Stimulated activated CD8-positive, alpha-beta memory T cell treated with anti-CD3 and anti-CD28 coated beads, Interleukin-7, amount 100 ng/mL, for 24 hours (primary cell): Measurements from ENCODE around the gene ACSS2.

Source experiments
- DNase-seq: peaks from one replicate; pipeline ENCODE4 v3.0.0-alpha.2; 2020; ENCODE audit warnings: low read depth

The ACSS2 gene

GRCh38 chr20:34949120-34949519 lies 72.7 kb downstream of the ACSS2 start:
- no peak for DNase-seq

GRCh38 chr20:34951252-34951651 lies 74.8 kb downstream of the ACSS2 start:
- no peak for DNase-seq

GRCh38 chr20:34951652-34952051 lies 75.2 kb downstream of the ACSS2 start:
- DNase-seq = no peak

- DNase-seq = no peak
Measured at GRCh38 chr20:34952671-34953070, 76.3 kb downstream of the ACSS2 start.

- no peak for DNase-seq
Measured at GRCh38 chr20:34953960-34954359, 77.5 kb downstream of the ACSS2 start.

GRCh38 chr20:34954904-34955230 lies 78.5 kb downstream of the ACSS2 start:
- no peak for DNase-seq

GRCh38 chr20:34955231-34956040 lies 79.0 kb downstream of the ACSS2 start, which contains the start of the genes GSS and MYH7B:
Gene GSS, minus strand, starts transcription at chr20:34955806. Its CDS starts 3,954 bp downstream, at chr20:34951852.
Gene MYH7B, plus strand, starts transcription at chr20:34955868. Its CDS starts 22,138 bp downstream, at chr20:34978006.
- DNase-seq = peak; percentile 97

GRCh38 chr20:34956041-34956458 lies 79.6 kb downstream of the ACSS2 start:
- no peak for DNase-seq

- DNase-seq = no peak
Measured at GRCh38 chr20:34956751-34957472, 80.5 kb downstream of the ACSS2 start.

- no peak for DNase-seq
Measured at GRCh38 chr20:34964486-34964885, 88.1 kb downstream of the ACSS2 start.

- no peak for DNase-seq
Measured at GRCh38 chr20:34965051-34965450, 88.6 kb downstream of the ACSS2 start.

- no peak for DNase-seq
Measured at GRCh38 chr20:34967421-34967820, 91.0 kb downstream of the ACSS2 start.

GRCh38 chr20:34968042-34968775 lies 91.8 kb downstream of the ACSS2 start:
- no peak for DNase-seq

GRCh38 chr20:34970193-34970840 lies 93.9 kb downstream of the ACSS2 start:
- DNase-seq = no peak

GRCh38 chr20:34970846-34971560 lies 94.6 kb downstream of the ACSS2 start:
- no peak for DNase-seq

GRCh38 chr20:34971561-34972235 lies 95.3 kb downstream of the ACSS2 start:
- DNase-seq = no peak

GRCh38 chr20:34974246-34974645 lies 97.8 kb downstream of the ACSS2 start:
- no peak for DNase-seq

- DNase-seq = no peak
Measured at GRCh38 chr20:34976286-34976685, 99.9 kb downstream of the ACSS2 start.
